Stimulated activated naive CD8-positive, alpha-beta T cell treated with anti-CD3 and anti-CD28 coated beads, Interleukin-15, Interleukin-2, amounts not matched to agents 100 ng/mL and 50 ng/mL, for 24 hours (primary cell): ENCODE data around the gene LCA5L.
A peak's percentile ranks its signal among the peaks of the same experiment; 100 is the strongest.

ENCODE experiments used
- H3K27ac Mint-ChIP-seq: one replicate; pipeline ENCODE4 v1.8.0; 2021; ENCODE audit warnings: mild to moderate bottlenecking, mixed read lengths
- H3K27me3 Mint-ChIP-seq: one replicate; pipeline ENCODE4 v1.8.0; 2021; ENCODE audit warnings: mixed read lengths
- H3K36me3 Mint-ChIP-seq: one replicate; pipeline ENCODE4 v1.8.0; 2021; ENCODE audit warnings: low read depth, mixed read lengths
- H3K4me1 Mint-ChIP-seq: one replicate; pipeline ENCODE4 v1.8.0; 2021; ENCODE audit warnings: low read depth, mixed read lengths
- H3K4me3 Mint-ChIP-seq: one replicate; pipeline ENCODE4 v1.8.0; 2021; ENCODE audit warnings: mild to moderate bottlenecking, mixed read lengths
- H3K9me3 Mint-ChIP-seq: one replicate; pipeline ENCODE4 v1.8.0; 2021; ENCODE audit warnings: mixed read lengths

The LCA5L gene

GRCh38 chr21:39461419-39461818, 15.8 kb upstream of the LCA5L start:
- Mint-ChIP-seq H3K4me3 (no peak overlapping the region), H3K9me3 (no peaks in the 10 kb centered on the region), H3K4me1 (no peaks in the 10 kb centered on the region), H3K27me3 (no peaks in the 10 kb centered on the region), H3K36me3 (no peaks in the 10 kb centered on the region), H3K27ac (no peak overlapping the region)

GRCh38 chr21:39456665-39457064, 11.1 kb upstream of the LCA5L start:
- Mint-ChIP-seq H3K36me3 (no peaks in the 10 kb centered on the region), H3K4me1 (no peaks in the 10 kb centered on the region), H3K27me3 (no peaks in the 10 kb centered on the region), H3K4me3 (no peak overlapping the region), H3K27ac (no peak overlapping the region), H3K9me3 (no peaks in the 10 kb centered on the region)

GRCh38 chr21:39454949-39455668, 9.5 kb upstream of the LCA5L start:
- Mint-ChIP-seq H3K36me3 (no peaks in the 10 kb centered on the region), H3K4me3 (no peak overlapping the region), H3K27ac (no peak overlapping the region)

GRCh38 chr21:39453571-39454179, 8.1 kb upstream of the LCA5L start:
- Mint-ChIP-seq H3K9me3 (no peaks in the 10 kb centered on the region), H3K36me3 (no peaks in the 10 kb centered on the region), H3K4me3 (no peak overlapping the region), H3K27ac (no peak overlapping the region), H3K27me3 (no peaks in the 10 kb centered on the region), H3K4me1 (no peaks in the 10 kb centered on the region)

More at GRCh38 chr21:39454949-39455668, 9.5 kb upstream of the LCA5L start:
- H3K4me1 Mint-ChIP-seq, result no peaks in the 10 kb centered on the region
- no peaks in the 10 kb centered on the region for H3K27me3 Mint-ChIP-seq
- no peaks in the 10 kb centered on the region for H3K9me3 Mint-ChIP-seq

- Mint-ChIP-seq H3K27me3 (no peaks in the 10 kb centered on the region), H3K9me3 (no peaks in the 10 kb centered on the region), H3K27ac (no peak overlapping the region), H3K36me3 (no peaks in the 10 kb centered on the region), H3K4me1 (no peaks in the 10 kb centered on the region), H3K4me3 (no peak overlapping the region)
Observed at GRCh38 chr21:39452970-39453342, 7.4 kb upstream of the LCA5L start.

GRCh38 chr21:39452207-39452969, 6.8 kb upstream of the LCA5L start:
- no peaks in the 10 kb centered on the region for H3K36me3 Mint-ChIP-seq
- no peaks in the 10 kb centered on the region for H3K27me3 Mint-ChIP-seq
- no peak overlapping the region for H3K27ac Mint-ChIP-seq
- no peaks in the 10 kb centered on the region for H3K9me3 Mint-ChIP-seq
- no peaks in the 10 kb centered on the region for H3K4me1 Mint-ChIP-seq
- no peak overlapping the region for H3K4me3 Mint-ChIP-seq

GRCh38 chr21:39451332-39452206, 6.0 kb upstream of the LCA5L start, which contains the start of gene SH3BGR:
TSS of gene SH3BGR (plus strand) at chr21:39451970. CDS start at chr21:39452097, 127 bp downstream.
- Mint-ChIP-seq H3K27me3 (no peaks in the 10 kb centered on the region), H3K4me1 (peaks cover 6% of the 10 kb centered on the region), H3K9me3 (no peaks in the 10 kb centered on the region), H3K36me3 (no peaks in the 10 kb centered on the region), H3K4me3 (no peak within 1 kb of the TSS), H3K27ac (no peak within 1 kb of the TSS)

- Mint-ChIP-seq H3K27ac (no peak overlapping the region), H3K4me3 (no peak overlapping the region), H3K4me1 (peaks cover 21% of the 10 kb centered on the region), H3K27me3 (no peaks in the 10 kb centered on the region), H3K36me3 (no peaks in the 10 kb centered on the region), H3K9me3 (no peaks in the 10 kb centered on the region)
Observed at GRCh38 chr21:39447264-39447663, 1.7 kb upstream of the LCA5L start.

- Mint-ChIP-seq H3K4me3 (peak overlapping the region; percentile 84), H3K36me3 (no peaks in the 10 kb centered on the region), H3K27me3 (no peaks in the 10 kb centered on the region), H3K9me3 (no peaks in the 10 kb centered on the region), H3K27ac (peak overlapping the region; percentile 53), H3K4me1 (peaks cover 21% of the 10 kb centered on the region)
Observed at GRCh38 chr21:39444421-39445180, 977 bp downstream of the LCA5L start.

GRCh38 chr21:39441502-39442475, 3.8 kb downstream of the LCA5L start:
- no peaks in the 10 kb centered on the region for H3K9me3 Mint-ChIP-seq
- no peak overlapping the region for H3K4me3 Mint-ChIP-seq
- H3K36me3 Mint-ChIP-seq, result no peaks in the 10 kb centered on the region
- H3K27ac Mint-ChIP-seq, result no peak overlapping the region
- peaks cover 18% of the 10 kb centered on the region for H3K4me1 Mint-ChIP-seq
- no peaks in the 10 kb centered on the region for H3K27me3 Mint-ChIP-seq

- Mint-ChIP-seq H3K36me3 (no peaks in the 10 kb centered on the region), H3K4me1 (no peaks in the 10 kb centered on the region), H3K27ac (no peak overlapping the region), H3K27me3 (no peaks in the 10 kb centered on the region), H3K9me3 (no peaks in the 10 kb centered on the region), H3K4me3 (no peak overlapping the region)
Observed at GRCh38 chr21:39439232-39439631, 6.3 kb downstream of the LCA5L start.

GRCh38 chr21:39434950-39435349, 10.6 kb downstream of the LCA5L start:
- no peaks in the 10 kb centered on the region for H3K4me1 Mint-ChIP-seq

GRCh38 chr21:39430954-39431353, 14.6 kb downstream of the LCA5L start:
- no peaks in the 10 kb centered on the region for H3K36me3 Mint-ChIP-seq
- H3K9me3 Mint-ChIP-seq, result no peaks in the 10 kb centered on the region
- no peak overlapping the region for H3K4me3 Mint-ChIP-seq
- H3K27ac Mint-ChIP-seq, result no peak overlapping the region
- H3K4me1 Mint-ChIP-seq, result no peaks in the 10 kb centered on the region
- no peaks in the 10 kb centered on the region for H3K27me3 Mint-ChIP-seq

More at GRCh38 chr21:39434950-39435349, 10.6 kb downstream of the LCA5L start:
- Mint-ChIP-seq H3K9me3 (no peaks in the 10 kb centered on the region), H3K4me3 (no peak overlapping the region), H3K36me3 (no peaks in the 10 kb centered on the region), H3K27ac (no peak overlapping the region), H3K27me3 (no peaks in the 10 kb centered on the region)
